Smooth muscle cell (in vitro differentiated cells): ENCODE data around the gene YTHDF2. TPM values are rescaled to one million over a fixed set of nuclear protein-coding genes. Genes with fewer than 3 reads are reported as not detected.
"Not testable (repeated sequence)": the region's sequence is repeated elsewhere in the genome, so short reads cannot be mapped to it uniquely, and the experiment has no call there.

Experiments used
- DNase-seq: peaks from one replicate; lab custom pipeline; 2025; ENCODE audit not compliant: unreplicated experiment; lab: John Stamatoyannopoulos, UW
- H2AFZ ChIP-seq: fragments of 200-600 bp; sonication (generic); 2 replicates; pipeline ENCODE4 v1.6.0; 2016; ENCODE audit warnings: antibody characterized with exemption, low read depth, mild to moderate bottlenecking
- H3F3A ChIP-seq: fragments of 200-600 bp; sonication (generic); 2 replicates; pipeline ENCODE4 v1.6.0; 2017; ENCODE audit warnings: antibody characterized with exemption, low read depth
- H3K27ac ChIP-seq: fragments of 200-600 bp; sonication (generic); 2 replicates; pipeline ENCODE4 v1.5.1; 2016; ENCODE audit warnings: low read depth, mild to moderate bottlenecking
- H3K27me3 ChIP-seq: fragments of 200-600 bp; sonication (generic); 2 replicates; pipeline ENCODE4 v1.6.1; 2016; ENCODE audit warnings: low read depth, mild to moderate bottlenecking
- H3K36me3 ChIP-seq: fragments of 200-600 bp; sonication (generic); 2 replicates; pipeline ENCODE4 v1.5.1; 2016; ENCODE audit warnings: low read depth
- H3K4me1 ChIP-seq: fragments of 200-600 bp; sonication (generic); 2 replicates; pipeline ENCODE4 v1.5.1; 2016; ENCODE audit warnings: low read depth
- H3K4me2 ChIP-seq: fragments of 200-600 bp; sonication (generic); 2 replicates; pipeline ENCODE4 v1.6.0; 2016; ENCODE audit warnings: mild to moderate bottlenecking
- H3K4me3 ChIP-seq: fragments of 200-600 bp; sonication (generic); 2 replicates; pipeline ENCODE4 v1.5.1; 2016; ENCODE audit warnings: mild to moderate bottlenecking
- H3K79me2 ChIP-seq: fragments of 200-600 bp; sonication (generic); 2 replicates; pipeline ENCODE4 v1.6.0; 2016; ENCODE audit warnings: low read depth, mild to moderate bottlenecking
- H3K9ac ChIP-seq: fragments of 200-600 bp; sonication (generic); 2 replicates; pipeline ENCODE4 v1.6.0; 2016; ENCODE audit warnings: low read depth
- H3K9me3 ChIP-seq: fragments of 200-600 bp; sonication (generic); replicated peaks from 2 replicates; pipeline ENCODE4 v1.5.1; 2016; ENCODE audit warnings: low read depth
- H4K20me1 ChIP-seq: fragments of 200-600 bp; sonication (generic); 2 replicates; pipeline ENCODE4 v1.6.0; 2016; ENCODE audit warnings: low read depth
- WGBS: methylation state at CpG from one replicate; pipeline ENCODE4 v1.1.7; 2016; ENCODE audit warnings: low lambda C conversion rate; 5-methylcytosine and 5-hydroxymethylcytosine counted together
- polyA plus RNA-seq: library from polyadenylated mRNA; unstranded; fragments of >200 nt; fragmentation: Nextera tagmentation; extraction: Ambion mirVana; gene quantifications from 2 replicates; pipeline ENCODE4 v1.2.1, GENCODE V29; 2016
- total RNA-seq: library from RNA; depleted of rRNA; stranded (reverse); fragments of >200 nt; gene quantifications from 2 replicates; pipeline ENCODE4 v1.2.3, GENCODE V29; 2014
- TF ChIP-seq, protein P1 (sequence below): fragments of 200-600 bp; sonication (generic); IDR thresholded peaks from 2 replicates; pipeline ENCODE4 v1.5.1; 2017; ENCODE audit warnings: borderline replicate concordance, mild to moderate bottlenecking, antibody characterized with exemption; ENCODE audit not compliant: insufficient read depth, poor library complexity, severe bottlenecking

Gene YTHDF2
- total and polyA plus RNA-seq, 2 experiments from 2014 or later: 68.4 to 77.5 TPM

DNA sequence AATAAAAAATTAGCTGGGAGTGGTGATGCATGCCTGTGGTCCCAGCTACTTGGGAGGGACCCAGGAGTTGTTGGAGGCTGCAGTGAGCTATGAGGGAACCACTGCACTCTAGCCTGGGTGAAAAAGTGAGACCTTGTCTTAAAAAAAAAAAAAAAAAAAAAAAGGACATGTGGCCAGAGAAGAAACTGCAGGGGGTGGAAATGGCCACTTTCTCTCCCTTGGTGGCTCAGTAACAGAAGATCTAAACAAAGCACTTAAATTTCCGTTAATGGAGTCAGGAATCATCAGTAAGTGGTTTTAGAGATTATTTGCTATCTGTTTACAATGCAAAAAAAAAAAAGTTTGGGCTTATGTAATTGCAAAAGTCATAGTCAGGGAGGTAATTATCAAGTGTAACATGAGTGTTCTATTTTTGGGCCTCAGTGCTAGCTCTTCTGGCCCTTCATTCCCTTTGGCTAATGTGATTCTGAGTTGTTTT, 55.9 kb downstream of the YTHDF2 start:
- Histone ChIP-seq H3K4me1 (no peaks in the 10 kb centered on the region), H3K36me3 (no peaks in the 10 kb centered on the region), H3K79me2 (no peaks in the 10 kb centered on the region), H4K20me1 (no peaks in the 10 kb centered on the region), H3K4me3 (no peak overlapping the region), H3F3A (no peaks in the 10 kb centered on the region), H3K9me3 (no peaks in the 10 kb centered on the region), H3K27me3 (no peaks in the 10 kb centered on the region), H3K9ac (no peak overlapping the region), H2AFZ (no peak overlapping the region), H3K4me2 (no peak overlapping the region), H3K27ac (no peak overlapping the region)
- DNase-seq: no peak
- TF ChIP-seq, protein P1, sequence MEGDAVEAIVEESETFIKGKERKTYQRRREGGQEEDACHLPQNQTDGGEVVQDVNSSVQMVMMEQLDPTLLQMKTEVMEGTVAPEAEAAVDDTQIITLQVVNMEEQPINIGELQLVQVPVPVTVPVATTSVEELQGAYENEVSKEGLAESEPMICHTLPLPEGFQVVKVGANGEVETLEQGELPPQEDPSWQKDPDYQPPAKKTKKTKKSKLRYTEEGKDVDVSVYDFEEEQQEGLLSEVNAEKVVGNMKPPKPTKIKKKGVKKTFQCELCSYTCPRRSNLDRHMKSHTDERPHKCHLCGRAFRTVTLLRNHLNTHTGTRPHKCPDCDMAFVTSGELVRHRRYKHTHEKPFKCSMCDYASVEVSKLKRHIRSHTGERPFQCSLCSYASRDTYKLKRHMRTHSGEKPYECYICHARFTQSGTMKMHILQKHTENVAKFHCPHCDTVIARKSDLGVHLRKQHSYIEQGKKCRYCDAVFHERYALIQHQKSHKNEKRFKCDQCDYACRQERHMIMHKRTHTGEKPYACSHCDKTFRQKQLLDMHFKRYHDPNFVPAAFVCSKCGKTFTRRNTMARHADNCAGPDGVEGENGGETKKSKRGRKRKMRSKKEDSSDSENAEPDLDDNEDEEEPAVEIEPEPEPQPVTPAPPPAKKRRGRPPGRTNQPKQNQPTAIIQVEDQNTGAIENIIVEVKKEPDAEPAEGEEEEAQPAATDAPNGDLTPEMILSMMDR: no peak
- 44% methylated on average over 1 of the region's 1 CpG for WGBS

DNA sequence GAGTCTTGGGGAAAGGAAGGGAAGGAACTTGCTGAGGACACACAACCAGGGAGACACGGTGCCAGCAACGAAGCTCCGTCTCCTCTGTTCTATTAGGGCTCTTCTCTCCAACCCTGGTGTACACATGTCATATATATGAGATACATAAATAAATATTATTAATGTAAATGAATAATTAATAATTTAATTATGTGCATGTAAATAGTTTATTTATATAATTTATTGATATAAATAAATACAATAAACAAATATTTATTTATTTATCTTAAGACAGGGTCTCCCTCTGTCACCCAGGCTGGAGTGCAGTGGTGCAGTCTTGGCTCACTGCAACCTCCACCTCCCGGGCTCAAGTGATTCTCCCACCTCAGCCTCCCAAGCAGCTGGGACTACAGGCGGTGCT, 57.8 kb downstream of the YTHDF2 start:
- H3K4me2 ChIP-seq, H3K36me3 ChIP-seq, H2AFZ ChIP-seq, DNase-seq, H3K4me3 ChIP-seq, H3K9me3 ChIP-seq, H3K9ac ChIP-seq, H3K4me1 ChIP-seq, H3F3A ChIP-seq, H3K27me3 ChIP-seq, H4K20me1 ChIP-seq, H3K27ac ChIP-seq, H3K79me2 ChIP-seq: not testable (repeated sequence)
- 96% methylated on average over 5 of the region's 5 CpGs for WGBS

DNA sequence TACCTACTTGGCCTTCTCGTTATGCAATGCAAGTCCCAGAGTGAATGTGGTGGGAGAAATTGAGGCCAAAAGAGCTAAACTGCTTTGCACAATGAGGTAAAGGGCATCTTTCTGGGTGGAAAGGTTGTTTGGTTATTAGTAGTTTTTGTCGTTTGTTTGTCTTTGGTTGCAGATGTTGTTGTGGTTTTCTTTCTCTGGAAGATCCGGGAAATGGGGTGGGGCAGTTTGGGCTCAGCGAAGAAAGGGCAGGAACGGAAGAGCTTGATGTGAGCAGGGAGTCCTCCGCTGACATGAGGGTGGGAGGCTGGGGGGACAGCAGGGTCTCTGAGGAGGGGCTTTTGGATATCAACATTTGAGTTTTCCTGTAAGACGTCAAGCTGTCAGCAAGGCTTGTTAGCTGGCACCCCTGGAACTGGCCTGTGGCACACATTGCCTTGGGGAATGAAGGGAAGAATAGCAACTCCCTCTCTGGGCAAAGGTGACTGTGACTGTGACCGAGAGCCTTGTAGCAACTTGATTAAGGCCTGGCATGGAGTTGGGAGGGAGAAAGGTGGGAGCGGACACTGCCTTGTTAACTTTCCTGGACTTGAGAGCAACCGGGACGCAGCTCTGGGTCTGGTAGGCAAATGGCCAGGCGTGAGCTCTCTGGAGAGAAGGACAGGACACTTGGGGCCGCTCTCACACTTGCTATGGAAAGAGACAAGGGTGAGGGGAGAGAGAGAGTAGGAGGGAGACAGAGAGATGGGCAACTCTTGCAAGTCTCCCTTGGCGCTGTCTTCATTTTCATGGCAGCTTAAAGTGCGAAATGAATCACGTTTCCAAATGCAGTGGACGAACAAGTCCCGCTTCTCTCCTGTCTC, 59.8 kb downstream of the YTHDF2 start:
- Histone ChIP-seq H3K4me3 (no peak overlapping the region), H3K79me2 (no peaks in the 10 kb centered on the region), H4K20me1 (no peaks in the 10 kb centered on the region), H3K27me3 (no peaks in the 10 kb centered on the region), H3K9me3 (no peaks in the 10 kb centered on the region), H3K27ac (no peak overlapping the region), H3K9ac (no peak overlapping the region), H3F3A (peaks cover 6% of the 10 kb centered on the region), H3K4me2 (no peak overlapping the region), H3K36me3 (no peaks in the 10 kb centered on the region), H2AFZ (no peak overlapping the region), H3K4me1 (no peaks in the 10 kb centered on the region)
- WGBS: 78% methylated on average over 18 of the region's 18 CpGs
- no peak for DNase-seq
- TF ChIP-seq, protein P1: no peak

- H3F3A ChIP-seq: peaks cover 6% of the 10 kb centered on the region
- WGBS: 52% methylated on average over 3 of the region's 3 CpGs
Measured at GRCh38 chr1:28800324-28800723, 63.6 kb downstream of the YTHDF2 start.

More at GRCh38 chr1:28800324-28800723, 63.6 kb downstream of the YTHDF2 start:
- Histone ChIP-seq H3K27me3 (no peaks in the 10 kb centered on the region), H3K79me2 (no peaks in the 10 kb centered on the region), H3K4me1 (no peaks in the 10 kb centered on the region), H3K4me2 (no peak overlapping the region), H3K9me3 (no peaks in the 10 kb centered on the region), H3K4me3 (no peak overlapping the region), H2AFZ (no peak overlapping the region), H3K27ac (no peak overlapping the region), H3K36me3 (no peaks in the 10 kb centered on the region), H3K9ac (no peak overlapping the region), H4K20me1 (no peaks in the 10 kb centered on the region)
- DNase-seq: no peak
- TF ChIP-seq, protein P1: no peak
